DOHH2 (cell line): ENCODE results near the gene TULP4.

ENCODE experiments used
- CTCF ChIP-seq: fragments of 200-600 bp; sonication (generic); IDR thresholded peaks from one replicate; pipeline ENCODE4 v1.5.1; 2014; ENCODE audit warnings: antibody characterized with exemption, mild to moderate bottlenecking, low read depth, low read length; ENCODE audit not compliant: poor library complexity, severe bottlenecking
- EZH2phosphoT487 ChIP-seq: fragments of 200-600 bp; sonication (generic); IDR thresholded peaks from 2 replicates; pipeline ENCODE4 v1.6.1; 2017; ENCODE audit warnings: borderline replicate concordance, mild to moderate bottlenecking, antibody characterized with exemption, low read length, moderate library complexity, mixed read lengths

GRCh38 chr6:158489441-158489840 lies 177.2 kb downstream of the TULP4 start:
- TF ChIP-seq CTCF (no peak), EZH2phosphoT487 (no peak)
